Measurements from ENCODE around the gene CCDC154.
"Not testable (repeated sequence)": the region's sequence is repeated elsewhere in the genome, so short reads cannot be mapped to it uniquely, and the experiment has no call there.

GRCh38 chr16:1469141-1469540 lies 24.8 kb upstream of the CCDC154 start:
- not testable (repeated sequence) for TF ChIP-seq POLR2A, CTCF, EP300, POLR2AphosphoS5 (IDR thresholded peaks at IDR 0.05)

Data from suprapubic skin (tissue), 4 donors.